ENCODE data around the gene PNMA8C.

The PNMA8C gene

GRCh38 chr19:46426506-46427162, 2.1 kb downstream of the PNMA8C start:
- TF ChIP-seq REST (IDR thresholded peaks at IDR 0.05; ENCODE audit: low read depth) (no peak), EGR1 (IDR thresholded peaks at IDR 0.05) (0 out of 2 replicates have a peak, but pooled peaks have one; percentile 18)

DNA sequence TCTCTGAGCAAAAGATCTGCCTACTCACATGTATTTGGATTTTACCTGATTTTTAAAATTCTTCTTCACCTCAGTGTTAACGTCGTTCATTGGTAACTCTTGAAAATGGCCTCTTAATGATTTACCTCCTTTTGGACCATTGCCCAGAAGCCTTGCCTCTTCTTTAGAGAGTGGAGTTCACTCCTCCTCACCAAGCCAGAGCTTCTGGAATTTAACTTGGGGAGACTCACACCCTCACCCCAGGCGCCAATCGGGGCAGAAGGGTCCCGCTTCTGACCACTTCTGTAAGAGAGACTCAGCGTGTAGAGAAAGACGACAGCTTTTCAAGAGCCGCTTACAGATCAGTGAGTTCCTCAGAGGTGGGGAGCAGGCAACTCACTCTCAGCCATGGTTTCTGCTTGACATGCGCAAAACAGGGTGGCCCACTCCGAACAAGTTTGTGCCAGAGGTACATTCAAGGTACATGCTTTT, 2.7 kb downstream of the PNMA8C start:
- TF ChIP-seq TAF1 (IDR thresholded peaks at IDR 0.05; ENCODE audit: low read depth) (0 out of 2 replicates have a peak, but pooled peaks have one; percentile 31), EGR1 (IDR thresholded peaks at IDR 0.05) (no peak), FOXM1 (IDR thresholded peaks at IDR 0.05; ENCODE audit: borderline replicate concordance, low read depth) (no peak), NFIC (IDR thresholded peaks at IDR 0.05) (peak; percentile 38; the same call in 1 of the 2 replicates)

DNA sequence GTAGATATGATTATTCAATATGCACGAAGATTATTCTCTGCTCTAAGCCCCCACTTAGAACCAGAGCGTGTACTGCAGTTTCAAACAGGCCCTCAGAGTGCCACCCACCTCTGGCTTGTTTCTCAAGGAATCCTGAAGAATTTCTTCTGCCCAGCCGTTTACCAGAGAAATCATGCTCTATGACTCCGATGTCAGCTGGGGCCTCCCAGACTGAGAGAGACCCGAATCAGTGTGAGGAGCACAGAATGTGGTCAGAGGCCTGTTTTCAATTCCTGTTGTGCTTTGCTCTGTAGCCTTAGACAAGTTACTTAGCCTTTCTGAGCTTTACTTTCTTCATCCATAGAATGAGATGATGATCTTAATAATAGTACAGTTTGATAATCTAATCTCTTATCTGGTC, 5.5 kb downstream of the PNMA8C start:
- no peak for TF ChIP-seq REST (IDR thresholded peaks at IDR 0.05; ENCODE audit: low read depth)
- no peak for TF ChIP-seq TAF1 (IDR thresholded peaks at IDR 0.05; ENCODE audit: low read depth)
- no peak for TF ChIP-seq NFIC (IDR thresholded peaks at IDR 0.05)
- no peak for TF ChIP-seq CREB1 (IDR thresholded peaks at IDR 0.05; ENCODE audit: low read depth)
- TF ChIP-seq, protein P1, sequence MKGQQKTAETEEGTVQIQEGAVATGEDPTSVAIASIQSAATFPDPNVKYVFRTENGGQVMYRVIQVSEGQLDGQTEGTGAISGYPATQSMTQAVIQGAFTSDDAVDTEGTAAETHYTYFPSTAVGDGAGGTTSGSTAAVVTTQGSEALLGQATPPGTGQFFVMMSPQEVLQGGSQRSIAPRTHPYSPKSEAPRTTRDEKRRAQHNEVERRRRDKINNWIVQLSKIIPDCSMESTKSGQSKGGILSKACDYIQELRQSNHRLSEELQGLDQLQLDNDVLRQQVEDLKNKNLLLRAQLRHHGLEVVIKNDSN (IDR thresholded peaks at IDR 0.05), result no peak
- no peak for TF ChIP-seq CEBPB (IDR thresholded peaks at IDR 0.05)
- no peak for TF ChIP-seq EP300 (IDR thresholded peaks at IDR 0.05; ENCODE audit: borderline replicate concordance)
- no peak for TF ChIP-seq RAD21 (IDR thresholded peaks at IDR 0.05; ENCODE audit: low read depth)
- TF ChIP-seq MAX (IDR thresholded peaks at IDR 0.05), result no peak
- TF ChIP-seq EGR1 (IDR thresholded peaks at IDR 0.05), result no peak
- TF ChIP-seq FOXM1 (IDR thresholded peaks at IDR 0.05; ENCODE audit: borderline replicate concordance, low read depth), result no peak
- no peak for TF ChIP-seq YY1 (IDR thresholded peaks at IDR 0.05; ENCODE audit: low read depth)
- no peak for TF ChIP-seq ZBTB7A (IDR thresholded peaks at IDR 0.05; ENCODE audit: low read depth)
- TF ChIP-seq TCF12 (IDR thresholded peaks at IDR 0.05; ENCODE audit: low read depth), result no peak
- no peak for TF ChIP-seq TEAD4 (IDR thresholded peaks at IDR 0.05)

- TF ChIP-seq MAX (IDR thresholded peaks at IDR 0.05) (no peak), TAF1 (IDR thresholded peaks at IDR 0.05; ENCODE audit: low read depth) (no peak), CREB1 (IDR thresholded peaks at IDR 0.05; ENCODE audit: low read depth) (no peak), CEBPB (IDR thresholded peaks at IDR 0.05) (no peak), TCF12 (IDR thresholded peaks at IDR 0.05; ENCODE audit: low read depth) (no peak), TEAD4 (IDR thresholded peaks at IDR 0.05) (no peak), YY1 (IDR thresholded peaks at IDR 0.05; ENCODE audit: low read depth) (no peak), NFIC (IDR thresholded peaks at IDR 0.05) (no peak)
- TF ChIP-seq, protein P1 (IDR thresholded peaks at IDR 0.05), result no peak
Observed at GRCh38 chr19:46422344-46422743, 6.4 kb downstream of the PNMA8C start.

DNA sequence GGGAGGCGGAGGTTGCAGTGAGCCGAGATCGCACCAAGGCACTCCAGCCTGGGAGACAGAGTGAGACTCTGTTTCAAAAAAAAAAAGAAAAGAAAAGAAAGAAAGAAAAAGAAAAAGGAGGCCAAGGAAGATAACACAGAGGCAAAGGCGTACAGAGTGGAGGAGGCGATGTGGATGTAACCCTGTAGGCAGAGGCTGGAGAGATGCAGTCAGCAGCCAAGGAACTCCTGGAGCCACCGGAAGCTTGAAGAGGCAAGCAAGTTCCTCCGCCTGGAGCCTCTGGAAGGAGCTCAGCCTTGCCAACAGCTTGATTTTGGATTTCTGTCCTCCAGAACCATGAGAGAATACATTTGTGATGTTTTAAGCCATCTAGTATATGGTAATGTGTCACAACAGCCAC, 8.7 kb downstream of the PNMA8C start:
- TF ChIP-seq TCF12 (IDR thresholded peaks at IDR 0.05; ENCODE audit: low read depth) (no peak), MAX (IDR thresholded peaks at IDR 0.05) (no peak), NFIC (IDR thresholded peaks at IDR 0.05) (no peak), CREB1 (IDR thresholded peaks at IDR 0.05; ENCODE audit: low read depth) (no peak)

- TF ChIP-seq EGR1 (IDR thresholded peaks at IDR 0.05) (peak; percentile 42), NFIC (IDR thresholded peaks at IDR 0.05) (peak; percentile 78), TAF1 (IDR thresholded peaks at IDR 0.05; ENCODE audit: low read depth) (0 out of 2 replicates have a peak, but pooled peaks have one; percentile 23)
Observed at GRCh38 chr19:46415804-46416709, 12.7 kb downstream of the PNMA8C start.

Data from Ishikawa (cell line).